Neural crest cell (in vitro differentiated cells): ENCODE results near the gene FOXP2. TPM values are rescaled to one million over a fixed set of nuclear protein-coding genes. Genes with fewer than 3 reads are reported as not detected.

Source experiments
- DNase-seq: peaks from one replicate; pipeline ENCODE4 v3.0.0; 2021; ENCODE audit warnings: low read depth, mixed read lengths, low spot score
- H3K27ac Mint-ChIP-seq: one replicate; pipeline ENCODE4 v1.8.0; 2021; ENCODE audit warnings: mild to moderate bottlenecking, mixed read lengths; ENCODE audit not compliant: unreplicated experiment
- H3K27me3 Mint-ChIP-seq: 2 replicates; pipeline ENCODE4 v1.8.0; 2021; ENCODE audit warnings: low read depth, mild to moderate bottlenecking, mixed read lengths
- H3K36me3 Mint-ChIP-seq: 2 replicates; pipeline ENCODE4 v1.8.0; 2021; ENCODE audit warnings: low read depth, mild to moderate bottlenecking, mixed read lengths
- H3K4me1 Mint-ChIP-seq: 2 replicates; pipeline ENCODE4 v1.8.0; 2021; ENCODE audit warnings: mixed read lengths
- H3K4me3 Mint-ChIP-seq: one replicate; pipeline ENCODE4 v1.8.0; 2021; ENCODE audit warnings: mild to moderate bottlenecking, mixed read lengths
- H3K9me3 Mint-ChIP-seq: 2 replicates; pipeline ENCODE4 v1.8.0; 2021; ENCODE audit warnings: mixed read lengths
- total RNA-seq: library from RNA; stranded (reverse); gene quantifications from 2 replicates; pipeline ENCODE4 v1.2.1, GENCODE V29; 2021
- TF ChIP-seq, protein P1 (sequence below): fragments of 200-600 bp; sonication (generic); conservative IDR thresholded peaks from 2 replicates; pipeline ENCODE4 v1.5.0; 2021; ENCODE audit warnings: antibody characterized with exemption, mild to moderate bottlenecking

Gene FOXP2
- total RNA-seq, 1 donor from 2014 or later: 7.1 TPM

DNA sequence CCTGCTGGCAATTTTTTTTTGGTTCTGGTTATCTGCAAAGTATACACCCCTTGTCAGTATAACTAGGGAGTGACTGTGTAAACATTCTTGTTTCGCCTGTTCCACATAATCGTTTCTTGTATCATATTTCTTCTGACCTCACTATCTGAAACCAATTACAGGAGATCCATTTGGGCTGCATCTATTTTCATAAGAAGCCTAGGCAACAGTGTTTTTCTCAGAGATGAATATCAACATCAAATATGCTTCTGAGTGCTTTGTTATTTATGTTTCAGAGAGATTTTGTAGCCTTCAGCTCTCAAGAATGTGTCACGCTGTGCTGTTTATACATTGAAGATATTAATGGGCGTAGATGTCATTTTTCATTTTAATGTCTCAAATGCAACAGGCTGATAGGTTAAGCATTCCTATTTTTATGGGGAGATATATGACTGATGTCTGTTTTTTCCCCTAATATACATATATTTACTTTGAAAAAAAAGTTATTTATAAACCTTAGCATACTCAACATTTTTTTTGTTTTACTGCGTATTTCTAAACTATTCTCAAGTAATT, 115.5 kb downstream of the FOXP2 start:
- Mint-ChIP-seq H3K9me3 (no peaks in the 10 kb centered on the region), H3K4me3 (no peak overlapping the region), H3K4me1 (peaks cover 11% of the 10 kb centered on the region), H3K27ac (no peak overlapping the region), H3K36me3 (no peaks in the 10 kb centered on the region), H3K27me3 (no peaks in the 10 kb centered on the region)
- TF ChIP-seq, protein P1, sequence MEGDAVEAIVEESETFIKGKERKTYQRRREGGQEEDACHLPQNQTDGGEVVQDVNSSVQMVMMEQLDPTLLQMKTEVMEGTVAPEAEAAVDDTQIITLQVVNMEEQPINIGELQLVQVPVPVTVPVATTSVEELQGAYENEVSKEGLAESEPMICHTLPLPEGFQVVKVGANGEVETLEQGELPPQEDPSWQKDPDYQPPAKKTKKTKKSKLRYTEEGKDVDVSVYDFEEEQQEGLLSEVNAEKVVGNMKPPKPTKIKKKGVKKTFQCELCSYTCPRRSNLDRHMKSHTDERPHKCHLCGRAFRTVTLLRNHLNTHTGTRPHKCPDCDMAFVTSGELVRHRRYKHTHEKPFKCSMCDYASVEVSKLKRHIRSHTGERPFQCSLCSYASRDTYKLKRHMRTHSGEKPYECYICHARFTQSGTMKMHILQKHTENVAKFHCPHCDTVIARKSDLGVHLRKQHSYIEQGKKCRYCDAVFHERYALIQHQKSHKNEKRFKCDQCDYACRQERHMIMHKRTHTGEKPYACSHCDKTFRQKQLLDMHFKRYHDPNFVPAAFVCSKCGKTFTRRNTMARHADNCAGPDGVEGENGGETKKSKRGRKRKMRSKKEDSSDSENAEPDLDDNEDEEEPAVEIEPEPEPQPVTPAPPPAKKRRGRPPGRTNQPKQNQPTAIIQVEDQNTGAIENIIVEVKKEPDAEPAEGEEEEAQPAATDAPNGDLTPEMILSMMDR: no peak
- no peak for DNase-seq

DNA sequence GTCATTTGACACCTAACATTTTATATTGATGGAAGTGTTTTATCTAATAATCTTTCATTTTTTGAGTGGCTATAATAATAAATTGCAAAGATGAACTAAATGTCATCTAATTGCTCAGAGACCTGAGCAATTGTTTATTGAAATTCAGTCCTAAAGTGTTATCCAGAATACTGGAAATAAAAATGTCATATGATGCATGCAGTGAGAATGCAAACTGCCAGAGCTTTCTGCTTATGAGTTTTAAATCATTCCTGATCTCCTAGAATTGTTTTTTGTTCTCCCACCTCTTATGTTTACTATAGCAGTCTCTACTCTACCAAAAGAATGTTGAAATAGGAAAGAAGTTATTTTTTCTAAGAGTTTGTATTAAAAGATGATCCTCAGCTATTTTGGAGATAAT, 116.7 kb downstream of the FOXP2 start:
- Mint-ChIP-seq H3K27me3 (no peaks in the 10 kb centered on the region), H3K4me1 (peaks cover 21% of the 10 kb centered on the region), H3K36me3 (no peaks in the 10 kb centered on the region), H3K9me3 (no peaks in the 10 kb centered on the region), H3K4me3 (no peak overlapping the region), H3K27ac (no peak overlapping the region)
- TF ChIP-seq, protein P1: no peak
- no peak for DNase-seq

- Mint-ChIP-seq H3K4me1 (peaks cover 26% of the 10 kb centered on the region), H3K27ac (no peak overlapping the region), H3K27me3 (no peaks in the 10 kb centered on the region), H3K4me3 (no peak overlapping the region), H3K36me3 (no peaks in the 10 kb centered on the region), H3K9me3 (no peaks in the 10 kb centered on the region)
- DNase-seq: no peak
- TF ChIP-seq, protein P1: no peak
These were observed 118.5 kb downstream of the FOXP2 start for GRCh38 chr7:114533131-114533530.

DNA sequence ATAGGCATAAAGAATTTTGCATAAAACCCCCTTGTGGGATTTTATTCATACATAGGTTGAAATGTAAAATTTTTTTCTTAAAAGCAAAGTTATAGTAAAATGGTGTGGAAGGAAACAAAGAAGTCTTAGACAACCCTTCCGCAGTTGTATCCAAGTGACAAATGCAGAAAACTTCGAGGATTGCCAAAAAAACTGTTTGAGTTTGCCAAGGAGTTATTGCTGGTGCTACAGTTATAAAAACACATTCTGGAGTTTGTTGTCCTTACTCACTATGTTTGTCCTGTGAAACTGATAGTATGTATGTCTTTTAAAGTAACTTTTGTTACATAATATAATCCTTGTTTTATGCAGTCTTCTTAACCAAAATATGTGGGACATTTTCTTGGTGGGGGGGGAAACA, 120.3 kb downstream of the FOXP2 start:
- TF ChIP-seq, protein P1: no peak
- peaks cover 30% of the 10 kb centered on the region for H3K4me1 Mint-ChIP-seq
- H3K4me3 Mint-ChIP-seq: no peak overlapping the region
- H3K9me3 Mint-ChIP-seq: no peaks in the 10 kb centered on the region
- no peak for DNase-seq
- H3K27ac Mint-ChIP-seq: no peak overlapping the region
- H3K36me3 Mint-ChIP-seq: no peaks in the 10 kb centered on the region
- H3K27me3 Mint-ChIP-seq: no peaks in the 10 kb centered on the region

DNA sequence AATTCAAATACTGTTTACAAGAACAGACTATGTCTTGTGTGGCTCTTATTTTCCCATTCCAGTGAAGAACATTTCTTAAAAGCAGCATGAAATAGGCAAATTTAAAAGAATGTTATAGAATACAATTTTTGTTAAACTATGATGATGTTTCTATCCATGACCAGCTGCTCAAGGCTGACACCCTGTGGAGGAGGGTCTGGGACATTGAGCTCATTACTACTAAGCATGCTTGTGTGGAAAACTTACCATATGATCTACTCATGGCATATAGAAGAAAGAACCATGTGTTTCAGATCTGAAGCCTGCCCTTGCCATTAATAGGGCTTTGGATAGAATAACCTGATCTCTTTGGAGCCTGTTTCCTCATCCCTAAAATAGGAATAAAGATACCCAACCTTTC, 125.0 kb downstream of the FOXP2 start:
- H3K36me3 Mint-ChIP-seq: no peaks in the 10 kb centered on the region
- H3K9me3 Mint-ChIP-seq: no peaks in the 10 kb centered on the region
- no peak for DNase-seq
- H3K27me3 Mint-ChIP-seq: no peaks in the 10 kb centered on the region
- no peak overlapping the region for H3K27ac Mint-ChIP-seq
- TF ChIP-seq, protein P1: peak; percentile 41
- peaks cover 19% of the 10 kb centered on the region for H3K4me1 Mint-ChIP-seq
- H3K4me3 Mint-ChIP-seq: no peak overlapping the region
